Neuron (in vitro differentiated cells): ENCODE data around the gene HPD.
"Not testable (repeated sequence)": the region's sequence is repeated elsewhere in the genome, so short reads cannot be mapped to it uniquely, and the experiment has no call there.

Source experiments
- H2AFZ ChIP-seq: one replicate; pipeline ENCODE4 v1.6.1; 2013; ENCODE audit warnings: low read depth, mild to moderate bottlenecking, inconsistent platforms, low read length, moderate library complexity
- H3K27me3 ChIP-seq: one replicate; pipeline ENCODE4 v1.6.1; 2013; ENCODE audit warnings: low read length; ENCODE audit not compliant: insufficient read depth
- H3K36me3 ChIP-seq: one replicate; pipeline ENCODE4 v1.6.1; 2013; ENCODE audit warnings: low read length; ENCODE audit not compliant: insufficient read depth
- H3K4me1 ChIP-seq: one replicate; pipeline ENCODE4 v1.6.1; 2013; ENCODE audit warnings: low read length; ENCODE audit not compliant: insufficient read depth
- H3K4me3 ChIP-seq: 2 replicates; pipeline ENCODE4 v1.5.1; 2013; ENCODE audit warnings: mild to moderate bottlenecking, low read length, moderate library complexity
- H3K9me3 ChIP-seq: one replicate; pipeline ENCODE4 v1.6.1; 2013; ENCODE audit warnings: low read length

HPD gene

GRCh38 chr12:121792607-121793439 is 65.8 kb downstream of the HPD start:
- H3K27me3 ChIP-seq: no peaks in the 10 kb centered on the region
- peaks cover 28% of the 10 kb centered on the region for H3K36me3 ChIP-seq
- H3K4me3 ChIP-seq: no peak overlapping the region
- peaks cover 15% of the 10 kb centered on the region for H3K4me1 ChIP-seq
- H3K9me3 ChIP-seq: no peaks in the 10 kb centered on the region
- no peak overlapping the region for H2AFZ ChIP-seq

- no peak overlapping the region for H3K4me3 ChIP-seq
- H2AFZ ChIP-seq: no peak overlapping the region
- no peaks in the 10 kb centered on the region for H3K9me3 ChIP-seq
- peaks cover 6% of the 10 kb centered on the region for H3K4me1 ChIP-seq
- H3K27me3 ChIP-seq: no peaks in the 10 kb centered on the region
- peaks cover 23% of the 10 kb centered on the region for H3K36me3 ChIP-seq
Observed at GRCh38 chr12:121791671-121792551, 66.7 kb downstream of the HPD start.

- not testable (repeated sequence) for H2AFZ ChIP-seq, H3K4me1 ChIP-seq, H3K4me3 ChIP-seq, H3K9me3 ChIP-seq, H3K27me3 ChIP-seq
- H3K36me3 ChIP-seq: peaks cover 15% of the 10 kb centered on the region
Observed at GRCh38 chr12:121790785-121791184, 67.9 kb downstream of the HPD start.

GRCh38 chr12:121789800-121790728 is 68.6 kb downstream of the HPD start:
- Histone ChIP-seq H3K27me3 (no peaks in the 10 kb centered on the region), H3K36me3 (peaks cover 15% of the 10 kb centered on the region), H2AFZ (no peak overlapping the region), H3K4me1 (no peaks in the 10 kb centered on the region), H3K4me3 (no peak overlapping the region), H3K9me3 (no peaks in the 10 kb centered on the region)
